NAMALWA (cell line): Measurements from ENCODE around the gene ARHGAP15.

Experiments used
- DNase-seq: peaks from one replicate; pipeline ENCODE4 v3.0.0-alpha.2; 2015; ENCODE audit warnings: low spot score

ARHGAP15 gene

DNA sequence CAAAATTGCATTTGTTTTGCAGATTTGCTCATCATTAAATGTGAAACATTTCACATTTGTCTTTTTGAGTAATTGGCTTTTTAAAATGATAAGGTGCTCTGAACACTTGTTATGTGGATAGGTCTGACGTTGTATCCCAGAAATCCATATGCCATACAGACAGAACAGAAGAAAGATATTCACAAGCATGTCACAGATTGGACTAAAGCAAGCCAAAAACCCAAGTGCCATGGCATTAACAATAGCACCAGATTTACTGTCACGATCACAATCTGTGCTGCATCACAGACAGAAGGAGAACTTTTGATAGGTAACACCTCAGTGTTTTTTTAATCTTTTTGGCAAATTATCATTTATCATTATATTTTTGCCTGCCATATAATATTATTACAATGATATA, 272.6 kb downstream of the ARHGAP15 start:
- no peak for DNase-seq

DNA sequence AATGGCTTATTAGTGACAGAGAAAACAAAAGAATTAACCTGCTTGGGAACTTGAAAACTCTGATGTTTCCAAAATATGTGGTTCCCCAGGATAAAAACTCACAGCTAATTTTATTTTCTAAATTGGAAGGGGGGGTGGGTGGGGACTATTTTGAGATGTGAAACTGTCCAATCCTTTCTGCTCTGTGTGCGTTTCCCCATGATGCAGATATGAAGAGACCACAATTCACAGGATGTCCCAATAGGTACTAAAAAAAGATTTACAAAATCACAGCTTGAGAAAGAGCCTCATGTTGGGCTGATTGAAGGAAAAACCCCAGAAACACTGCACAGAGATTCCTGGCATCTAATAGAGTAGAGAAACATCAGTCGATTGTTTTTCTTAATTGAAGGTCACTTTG, 273.2 kb downstream of the ARHGAP15 start:
- no peak for DNase-seq

DNA sequence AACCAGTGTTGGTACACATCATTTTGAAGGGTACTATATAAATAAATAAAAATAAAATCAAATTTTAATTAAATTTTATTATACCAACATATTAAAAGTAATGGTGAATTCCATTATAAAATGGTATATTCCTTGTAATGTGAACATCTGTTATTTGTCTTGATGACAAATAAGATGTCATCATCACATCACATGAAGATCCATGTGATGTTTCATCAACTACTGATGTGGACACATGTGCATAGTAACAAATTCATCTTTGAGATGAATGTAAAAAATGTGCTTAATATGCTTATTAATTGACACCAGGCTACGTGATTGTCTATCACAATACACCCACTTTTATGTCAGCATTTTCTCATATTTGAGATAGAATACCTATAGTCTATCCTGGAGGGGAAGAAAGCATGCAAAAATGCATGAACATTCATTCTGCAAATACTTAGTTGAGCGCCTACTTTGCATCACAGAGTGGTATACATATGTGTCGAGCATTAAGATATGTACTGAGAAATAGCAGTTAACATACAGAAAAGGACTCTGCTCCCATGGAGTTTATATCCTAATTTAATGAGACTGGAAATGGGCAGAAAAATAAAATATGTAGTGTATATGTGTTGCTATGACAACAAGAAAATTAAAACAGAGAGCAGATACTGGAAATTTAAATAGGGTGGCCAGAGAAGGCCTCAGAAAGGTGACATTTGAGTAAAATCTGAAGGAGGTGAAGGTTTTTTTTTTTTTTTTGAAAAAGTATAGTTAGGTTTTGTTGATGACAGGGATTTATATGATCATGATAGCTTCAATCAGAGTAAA, 281.1 kb downstream of the ARHGAP15 start:
- DNase-seq = no peak

DNA sequence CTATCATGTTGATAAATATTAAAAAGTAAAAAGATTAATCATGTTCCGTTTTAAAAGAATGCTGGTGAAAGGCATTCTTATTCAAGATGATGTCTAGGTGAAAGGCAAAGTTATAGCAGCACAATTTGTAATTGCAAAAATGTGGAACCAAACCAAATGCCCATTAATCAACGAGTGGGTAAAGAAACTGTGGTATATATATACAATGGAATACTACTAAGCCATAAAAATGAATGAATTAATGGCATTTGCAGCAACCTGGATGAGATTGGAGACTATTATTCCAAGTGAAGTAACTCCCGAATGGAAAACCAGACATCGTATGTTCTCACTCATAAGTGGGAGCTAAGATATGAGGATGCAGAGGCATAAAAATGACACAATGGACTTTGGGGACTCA, 286.4 kb downstream of the ARHGAP15 start:
- no peak for DNase-seq

DNA sequence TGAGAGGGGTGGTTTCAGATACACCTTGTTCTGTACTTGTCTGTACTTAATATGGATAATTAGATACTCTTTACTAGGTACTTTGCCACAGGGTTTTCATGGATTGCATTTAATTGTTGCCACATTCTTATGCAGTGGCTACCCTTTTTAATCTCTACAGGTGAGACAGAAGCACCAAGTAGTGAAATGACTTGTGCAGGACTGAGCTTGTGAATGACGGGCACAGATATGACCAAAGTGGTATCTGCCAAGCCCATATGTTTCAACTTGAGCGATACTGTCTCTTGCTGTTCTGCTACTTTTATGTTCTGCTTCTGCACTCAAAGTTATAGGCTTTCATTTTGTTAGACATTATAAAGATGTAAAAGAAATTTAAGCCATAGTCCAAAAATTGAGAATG, 288.2 kb downstream of the ARHGAP15 start:
- no peak for DNase-seq

DNA sequence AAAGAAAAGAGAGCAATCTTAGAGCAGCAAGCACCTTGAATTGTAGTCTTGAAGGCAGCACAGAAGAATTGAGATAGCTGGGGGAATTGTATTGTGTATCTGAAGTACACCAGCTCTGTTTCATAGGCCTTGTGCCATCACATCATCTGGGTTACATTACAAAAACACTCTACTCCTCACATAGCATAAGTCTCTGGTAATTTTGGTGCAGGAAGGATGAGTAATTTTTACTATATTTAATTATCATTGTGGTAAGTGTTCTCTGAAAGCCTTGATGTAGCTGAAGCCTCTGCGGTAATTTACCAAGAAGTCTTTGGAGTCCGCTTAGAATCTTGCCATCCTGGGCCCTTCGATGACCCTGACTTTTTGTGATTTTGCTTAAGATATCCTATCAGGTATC, 291.1 kb downstream of the ARHGAP15 start:
- DNase-seq = no peak

DNA sequence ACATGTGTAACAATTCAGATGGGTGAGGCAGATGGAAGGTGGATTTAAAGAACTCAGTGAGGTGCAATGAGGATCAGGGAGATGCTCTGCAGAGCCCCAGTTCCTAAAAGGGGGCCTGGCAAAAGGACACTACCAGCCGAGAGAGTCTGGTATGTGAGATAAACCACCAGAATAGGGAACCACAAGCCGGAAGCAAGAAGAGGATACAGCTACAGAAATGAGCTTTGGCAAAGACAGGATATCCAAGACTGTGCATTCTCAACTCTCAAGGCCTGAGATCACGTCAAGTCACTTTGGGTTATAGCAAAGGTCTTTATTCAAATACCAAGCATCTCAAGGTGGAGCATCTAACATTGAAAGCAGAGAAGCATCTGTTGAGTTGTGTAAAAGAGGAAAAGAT, 293.5 kb downstream of the ARHGAP15 start:
- no peak for DNase-seq

DNA sequence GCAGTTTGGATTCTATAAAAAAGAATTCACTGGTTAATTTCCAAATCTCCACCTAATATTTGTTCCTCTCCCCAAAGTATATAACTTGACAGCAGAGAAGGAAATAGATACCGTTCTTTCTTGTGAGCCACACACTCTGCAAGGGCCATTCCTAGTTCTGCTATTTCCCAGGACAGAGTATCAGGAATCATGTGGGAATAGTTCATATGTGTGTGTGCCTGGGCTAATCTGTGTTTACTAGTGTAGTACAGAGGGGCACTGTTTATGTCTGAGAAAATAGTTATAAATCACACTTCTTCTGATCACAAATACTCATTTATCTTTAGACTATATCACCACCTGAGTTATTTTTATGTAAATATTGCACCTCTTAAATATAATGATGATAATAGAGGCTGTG, 296.7 kb downstream of the ARHGAP15 start:
- no peak for DNase-seq

DNA sequence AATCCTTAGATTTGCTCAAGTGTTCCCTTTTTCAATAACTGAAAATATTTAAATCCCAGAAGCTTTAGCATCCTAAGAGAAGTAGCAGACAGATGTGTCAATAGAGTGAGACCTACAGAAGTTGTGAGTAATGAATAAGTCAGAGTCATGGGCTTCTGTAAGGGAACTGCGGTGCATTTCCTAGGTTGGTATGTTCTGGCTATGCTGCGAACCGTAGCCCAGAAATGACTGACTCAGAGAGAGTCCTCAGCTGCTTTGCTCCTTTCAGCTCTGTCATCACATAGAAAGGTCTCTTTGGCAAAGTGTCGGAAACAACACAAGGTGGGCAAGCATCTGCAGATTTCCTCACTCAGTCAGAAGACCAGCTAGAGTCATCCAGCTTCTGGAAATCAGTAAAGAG, 297.1 kb downstream of the ARHGAP15 start:
- DNase-seq = no peak

DNA sequence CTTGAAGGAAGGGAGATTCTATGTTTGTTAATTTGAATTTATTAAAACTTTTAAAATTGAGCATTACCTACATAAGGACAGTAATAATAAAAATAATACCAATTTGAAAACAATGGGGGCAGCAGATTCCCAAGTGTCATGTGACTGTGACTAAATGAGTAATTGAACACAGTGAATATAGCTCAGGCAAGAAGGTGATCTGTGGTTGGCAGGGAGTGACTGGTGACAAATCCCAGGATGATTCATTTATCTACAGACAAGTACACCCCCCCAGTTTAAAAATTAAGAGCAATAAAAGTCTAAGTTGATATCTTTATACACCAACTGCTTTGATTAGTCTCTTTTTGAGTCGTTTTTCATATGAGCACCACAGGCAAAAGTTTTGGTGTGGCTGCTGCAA, 299.5 kb downstream of the ARHGAP15 start:
- no peak for DNase-seq

DNA sequence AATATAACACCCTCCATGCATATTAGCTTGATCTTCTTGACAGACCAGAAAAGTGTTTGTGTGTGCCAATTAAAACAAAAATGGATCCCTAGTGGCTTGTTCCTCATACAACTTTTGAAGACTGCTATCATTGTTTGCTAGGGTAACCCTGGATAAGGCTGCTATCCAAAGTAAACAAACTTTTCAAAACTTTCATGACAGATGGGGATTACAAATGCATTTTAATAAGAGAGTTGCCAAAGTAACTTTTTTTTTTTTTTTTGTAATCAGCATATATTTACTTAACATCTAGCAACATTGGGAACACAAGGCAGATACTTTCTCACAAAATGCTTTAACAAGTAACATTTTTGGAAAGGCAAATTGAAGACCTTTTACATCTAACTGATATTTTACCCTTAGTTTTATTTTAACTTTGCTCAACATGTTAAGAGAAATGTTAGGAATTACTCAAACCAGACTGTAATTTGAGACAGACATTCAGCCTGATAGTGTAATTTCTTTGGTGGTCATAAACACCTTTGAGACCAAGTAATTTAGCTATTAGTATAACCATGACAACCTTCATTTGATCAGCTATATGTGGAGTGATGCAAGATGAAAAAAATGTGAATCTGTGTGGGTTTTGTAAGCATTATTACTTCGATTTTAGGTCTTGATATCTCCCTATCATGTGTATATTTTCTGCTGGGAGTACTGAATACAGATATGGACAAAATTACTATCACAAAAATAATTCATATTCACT, 300.9 kb downstream of the ARHGAP15 start:
- no peak for DNase-seq

DNA sequence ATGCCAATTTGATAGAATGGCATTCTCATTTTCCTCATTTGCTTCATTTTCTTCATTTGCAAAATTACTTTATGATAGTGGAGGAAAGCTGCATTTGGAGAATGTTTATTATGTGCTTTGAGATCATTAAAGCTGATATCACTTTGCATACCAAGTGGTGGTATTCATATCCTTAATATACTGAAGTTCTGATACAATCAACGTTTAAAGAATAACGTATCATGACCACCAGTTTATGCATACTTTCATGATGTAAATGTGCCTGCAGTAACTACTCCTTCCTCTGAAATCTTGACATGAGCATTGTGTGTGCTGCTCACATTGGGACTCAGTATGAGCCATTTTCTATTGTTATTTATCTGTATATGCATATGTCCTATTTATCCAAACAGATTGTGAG, 302.1 kb downstream of the ARHGAP15 start:
- DNase-seq = no peak

DNA sequence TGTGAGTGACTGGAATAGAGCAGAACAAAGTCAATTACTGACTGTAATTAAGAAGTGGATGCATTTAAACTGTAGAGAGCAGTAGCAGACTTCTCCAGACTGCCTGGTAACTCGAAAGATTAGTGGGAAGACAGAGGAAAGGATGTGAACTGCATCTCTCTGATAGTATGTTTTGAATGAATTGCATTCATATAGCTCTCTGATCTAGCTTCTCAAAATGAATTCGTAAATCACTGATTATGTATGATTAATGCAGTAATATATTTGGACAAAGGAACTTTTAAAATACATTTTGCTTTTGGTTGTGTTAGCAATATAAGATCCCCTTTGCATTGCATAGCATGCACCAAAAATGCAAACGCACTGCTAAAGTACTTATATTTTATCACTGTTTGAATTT, 304.0 kb downstream of the ARHGAP15 start:
- DNase-seq = no peak

DNA sequence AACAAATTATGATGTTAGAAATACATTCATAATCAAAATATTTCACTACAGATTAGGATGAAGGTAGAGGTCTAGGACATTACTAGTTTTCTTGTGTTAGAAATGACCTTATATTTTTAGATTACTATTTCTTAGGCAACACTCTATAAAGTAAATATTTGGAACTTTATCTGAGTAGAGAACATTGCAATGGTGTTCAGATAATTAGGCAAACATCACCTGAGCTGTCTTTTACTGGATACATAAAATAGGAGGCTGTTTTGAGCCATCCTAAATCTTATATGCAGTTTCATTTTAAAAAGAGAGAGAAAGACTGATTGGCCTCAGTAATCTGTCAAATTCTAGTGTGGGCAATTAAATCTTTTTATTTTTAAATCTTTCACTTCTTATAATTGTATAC, 304.6 kb downstream of the ARHGAP15 start:
- no peak for DNase-seq

DNA sequence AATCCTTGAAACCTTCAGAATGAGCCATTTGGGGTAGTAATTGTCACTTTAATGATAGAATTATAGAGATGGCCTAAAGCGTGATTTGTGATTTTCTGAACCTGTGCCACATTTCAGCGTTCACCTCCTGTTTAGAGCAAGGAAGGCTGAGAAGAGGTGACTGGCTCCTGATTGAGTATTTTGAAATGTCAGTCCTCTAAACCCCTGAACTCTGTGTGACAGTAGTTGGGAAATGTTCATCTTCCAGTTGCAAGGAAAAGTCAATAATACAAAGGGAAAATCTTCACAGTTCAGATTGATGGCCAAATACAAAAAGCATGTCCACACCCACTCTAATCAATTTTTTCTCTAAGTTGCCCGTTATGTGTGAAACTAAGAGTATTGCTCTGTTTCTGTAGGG, 305.2 kb downstream of the ARHGAP15 start:
- no peak for DNase-seq

DNA sequence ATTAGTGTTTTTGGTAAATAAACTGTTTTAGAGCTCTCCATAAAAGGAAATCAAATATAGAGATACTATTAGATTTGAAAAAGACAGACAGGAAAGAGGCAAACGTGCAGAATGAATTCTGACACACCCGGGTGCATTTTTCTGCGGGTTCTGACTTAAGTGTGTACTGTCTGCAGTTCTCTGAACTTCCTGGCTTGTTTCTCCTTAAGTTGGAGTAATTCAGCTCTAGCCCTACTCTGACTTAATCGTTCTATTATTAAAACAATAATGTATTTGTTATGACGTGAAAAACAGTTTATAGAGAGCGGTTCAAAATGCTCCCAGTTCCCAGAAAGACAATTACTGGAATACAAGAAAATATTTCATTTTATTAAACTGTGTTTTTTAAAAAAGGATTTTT, 305.9 kb downstream of the ARHGAP15 start:
- no peak for DNase-seq

DNA sequence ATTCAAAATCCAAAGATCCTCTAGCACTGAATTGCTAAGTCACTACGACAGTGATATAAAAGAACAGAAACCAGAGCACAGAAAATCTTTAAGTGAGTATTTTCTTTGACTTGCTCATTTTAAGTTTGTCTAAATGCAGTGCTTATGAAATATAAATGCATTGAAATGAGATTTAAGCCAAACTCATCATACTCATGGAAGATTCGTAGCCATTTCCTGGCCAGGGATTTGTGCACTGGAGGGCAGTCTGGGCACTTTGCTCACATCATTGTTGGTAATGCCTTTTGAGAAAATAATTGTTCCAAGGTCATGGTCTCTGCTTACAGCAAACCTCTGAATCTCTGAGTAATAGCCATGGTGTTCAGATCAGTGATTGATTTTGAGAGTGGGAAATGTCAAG, 307.7 kb downstream of the ARHGAP15 start:
- DNase-seq = no peak

DNA sequence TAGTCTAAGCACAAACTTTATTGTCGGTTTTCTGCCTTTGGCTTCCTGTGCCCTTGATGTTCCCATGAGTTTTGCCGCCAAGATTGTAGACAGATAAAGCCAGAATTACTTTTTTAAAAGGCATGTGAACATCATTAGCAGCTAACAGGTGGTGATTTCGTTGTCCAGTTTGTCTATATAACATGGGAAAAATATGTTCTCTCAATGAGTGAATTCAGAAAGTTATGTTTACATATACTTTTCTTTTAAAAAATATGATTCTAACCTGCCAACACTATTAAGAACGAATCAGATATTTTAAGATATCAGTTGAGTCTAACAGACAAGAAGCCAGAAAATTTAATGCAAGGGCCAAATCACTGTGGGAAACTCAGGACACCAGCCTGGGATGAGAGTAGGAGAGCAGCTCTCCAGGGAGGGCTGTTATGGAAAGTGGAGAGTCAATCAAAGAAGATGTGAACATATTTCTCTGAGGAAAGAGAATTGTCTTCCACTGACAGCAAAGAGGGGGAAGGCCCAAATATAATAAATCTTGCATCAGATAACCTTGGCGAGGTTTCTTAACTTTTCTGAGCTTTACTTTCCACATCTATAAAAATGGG, 311.3 kb downstream of the ARHGAP15 start:
- DNase-seq = no peak

DNA sequence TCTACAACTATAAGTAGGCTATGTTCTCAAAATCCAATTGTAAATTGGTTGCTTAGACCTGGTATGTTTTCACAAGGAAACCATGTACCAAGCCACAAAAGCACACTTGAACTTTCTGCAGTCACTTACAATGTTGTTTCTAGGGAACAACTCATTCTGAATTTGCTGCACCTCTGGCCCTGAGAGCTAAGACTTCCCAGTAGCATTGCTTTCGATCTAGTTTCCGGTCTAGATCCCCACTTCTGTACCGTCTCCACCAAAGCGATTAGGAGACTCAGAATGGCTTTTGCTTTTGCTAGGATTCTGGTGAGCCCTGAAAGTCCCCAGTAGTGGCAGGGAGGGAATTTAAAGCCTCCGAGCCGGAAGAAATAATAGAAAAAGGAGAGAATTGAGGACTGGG, 313.0 kb downstream of the ARHGAP15 start:
- no peak for DNase-seq

DNA sequence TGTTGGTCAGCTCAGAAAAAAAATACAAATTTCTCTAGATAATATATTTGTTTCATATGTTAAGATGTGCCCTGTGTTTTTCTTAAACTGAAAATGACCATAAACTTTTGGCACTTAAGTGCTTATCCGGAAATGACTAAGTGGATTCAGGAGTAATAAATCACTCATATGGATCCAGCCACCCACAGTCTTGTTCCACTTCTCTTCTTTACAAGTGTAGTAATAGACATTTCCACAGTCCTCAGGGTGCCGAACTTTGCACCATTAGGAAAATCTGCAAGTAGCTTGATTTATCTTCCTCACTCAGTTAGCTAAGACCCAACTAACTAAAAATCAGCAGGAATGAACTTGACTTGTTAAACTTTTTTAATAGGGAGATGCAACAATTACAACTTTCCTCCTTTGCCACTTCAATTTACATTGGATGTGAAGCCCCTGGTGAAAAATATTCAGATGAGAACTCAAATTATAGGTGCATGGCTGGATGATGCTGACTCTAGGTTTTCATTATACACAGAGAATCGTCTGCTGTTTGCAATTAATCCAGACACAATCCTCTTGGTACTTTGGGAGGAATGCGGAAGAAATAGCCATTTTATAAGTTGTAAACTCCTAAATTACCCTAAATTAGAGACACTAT, 322.5 kb downstream of the ARHGAP15 start:
- no peak for DNase-seq

DNA sequence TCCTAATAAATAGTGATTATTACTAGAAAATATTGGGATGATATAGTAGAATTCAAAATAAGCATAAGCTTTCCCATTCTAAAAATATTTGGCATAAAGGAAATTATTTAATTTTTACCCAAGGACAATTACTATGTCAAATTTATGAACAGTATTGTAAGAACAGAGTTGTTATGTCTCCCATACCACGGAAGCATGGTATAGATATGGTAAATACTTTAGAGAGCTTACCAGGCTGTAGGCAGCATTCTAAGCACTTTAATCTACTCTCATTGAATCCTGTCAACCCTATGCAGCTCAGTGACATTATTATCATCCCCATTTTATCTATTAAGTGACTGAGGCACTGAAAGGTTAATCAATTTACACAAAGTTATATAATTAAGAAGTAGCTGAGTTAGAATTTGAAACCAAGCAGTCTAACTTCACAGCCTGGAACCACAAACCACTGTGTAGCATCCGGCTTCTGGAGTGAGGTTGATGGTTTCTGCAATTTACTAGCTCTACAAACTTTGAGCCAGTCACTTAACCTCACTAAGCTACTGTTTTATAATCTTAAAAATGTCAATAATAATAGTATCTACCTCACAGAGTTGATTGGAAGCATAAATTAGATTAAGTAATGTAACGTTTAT, 323.7 kb downstream of the ARHGAP15 start:
- no peak for DNase-seq

DNA sequence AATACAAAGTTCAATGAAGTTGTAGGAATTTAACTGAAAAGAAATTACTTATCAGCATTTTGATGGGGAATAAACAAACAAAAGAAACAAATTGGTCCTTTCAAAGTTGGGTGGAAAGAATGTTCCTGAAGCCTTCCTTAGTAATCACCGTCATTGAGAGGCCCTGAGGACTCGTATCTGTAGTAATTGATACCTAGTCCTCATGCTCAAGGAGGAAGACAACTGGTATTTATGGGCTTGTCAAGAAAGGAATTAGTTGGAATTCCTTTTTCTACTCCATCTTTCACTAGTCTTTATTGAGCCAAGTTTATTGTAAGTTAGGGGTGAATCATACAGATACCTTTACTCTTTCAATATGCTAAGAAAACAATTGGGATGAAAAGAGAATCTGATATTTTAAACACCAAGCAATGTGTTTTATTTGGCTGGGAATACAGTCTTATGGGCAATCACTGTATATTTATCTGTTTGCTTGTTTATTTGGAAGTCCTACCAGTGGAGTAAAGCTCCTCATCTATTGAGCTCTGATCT, 324.8 kb downstream of the ARHGAP15 start:
- no peak for DNase-seq
